HepG2 (cell line): ENCODE results near the gene RAB14. TPM values are rescaled to one million over a fixed set of nuclear protein-coding genes. Genes with fewer than 3 reads are reported as not detected.
A peak's percentile ranks its signal among the peaks of the same experiment; 100 is the strongest.

ENCODE experiments used
- ATAC-seq: fragments of 200-7000 bp; cut with Tn5 transposase; 3 replicates; pipeline ENCODE4 v1.9.1; 2020; ENCODE audit warnings: mild to moderate bottlenecking, moderate library complexity
- Bru-seq: library from RNA; stranded (reverse); fragments of 400-500 nt; gene quantifications from one replicate; lab custom pipeline; 2021; lab: Mats Ljungman, UMichigan
- BruChase-seq, 2 experiments: library from RNA; stranded (reverse); fragments of 400-500 nt; gene quantifications; one replicate each; lab custom pipeline; 2021; lab: Mats Ljungman, UMichigan
- BruUV-seq: library from RNA; stranded (reverse); fragments of 400-500 nt; replicated peaks from 2 replicates; lab custom pipeline; 2021; lab: Mats Ljungman, UMichigan
- CTCF ChIA-PET: fragments of 300-600 bp; formaldehyde crosslinking; extraction: SDS; loops from one replicate; lab custom pipeline; 2021; ENCODE audit warnings: low total read pairs, inconsistent platforms, low intra/inter-chr PET ratio; lab: Yijun Ruan, JAX
- POLR2A ChIA-PET: fragments of 350-600 bp; sonication (Branson Sonifier 250); formaldehyde crosslinking; loops from one replicate; lab custom pipeline; 2020; ENCODE audit warnings: antibody characterized with exemption, inconsistent platforms; lab: Yijun Ruan, JAX
- DNase-seq: peaks from one replicate; pipeline ENCODE4 v3.0.0-alpha.2; 2015; ENCODE audit warnings: low spot score
- FAIRE-seq: peaks from 3 replicates; lab custom pipeline; 2011; peaks lifted over from hg19 to GRCh38; lab: Jason Lieb, UNC
- H2AFZ ChIP-seq: one replicate; pipeline ENCODE4 v1.6.1; 2011; ENCODE audit warnings: low read length, inconsistent platforms
- H3K27ac ChIP-seq: fragments of 300-600 bp; 3 replicates; pipeline ENCODE4 v1.8.0; 2011; ENCODE audit warnings: mixed run types, mild to moderate bottlenecking, mixed read lengths, low read length, inconsistent platforms; ENCODE audit not compliant: insufficient read depth; ENCODE audit errors: extremely low read length
- H3K27me3 ChIP-seq, 2 experiments: fragments of 200-600 bp in 1 of 2; 2 replicates in 1 of 2; 3 replicates in 1 of 2; pipeline versions ENCODE4 v1.6.0 to v1.8.0; 2011; ENCODE audit warnings: low read length in 2 of 2, mild to moderate bottlenecking in 2 of 2, moderate library complexity in 2 of 2, inconsistent platforms in 1 of 2; ENCODE audit not compliant: insufficient read depth in 2 of 2, control insufficient read depth in 1 of 2
- H3K36me3 ChIP-seq, 2 experiments: fragments of 200-600 bp in 1 of 2; replicated peaks in 1 of 2; 2 replicates in 1 of 2; 3 replicates in 1 of 2; pipeline versions ENCODE4 v1.5.1 to v1.8.0; 2011; ENCODE audit warnings: low read length in 2 of 2, inconsistent platforms in 1 of 2; ENCODE audit not compliant: insufficient read depth in 2 of 2, control insufficient read depth in 1 of 2
- H3K4me1 ChIP-seq: 2 replicates; pipeline ENCODE4 v1.5.1; 2012; ENCODE audit warnings: low read length, inconsistent platforms; ENCODE audit not compliant: insufficient read depth
- H3K4me2 ChIP-seq: 2 replicates; pipeline ENCODE4 v1.6.0; 2011; ENCODE audit warnings: low read depth, low read length, inconsistent platforms
- H3K4me3 ChIP-seq, 3 experiments: fragments of 200-600 bp in 1 of 3; sonication (generic), shearing (Covaris generic) in 1 of 3; replicated peaks in 1 of 3; 2 replicates each; pipeline ENCODE4 v1.5.1; 2011 to 2016; ENCODE audit warnings: low read length in 3 of 3, inconsistent platforms in 2 of 3, low read depth in 2 of 3, mild to moderate bottlenecking in 2 of 3, control low read depth in 1 of 3, mixed read lengths in 1 of 3; ENCODE audit not compliant: insufficient read depth in 1 of 3
- H3K79me2 ChIP-seq: one replicate; pipeline ENCODE4 v1.6.1; 2011; ENCODE audit warnings: low read length, inconsistent platforms; ENCODE audit not compliant: insufficient read depth
- H3K9ac ChIP-seq: 2 replicates; pipeline ENCODE4 v1.6.0; 2011; ENCODE audit warnings: mild to moderate bottlenecking, low read depth, low read length, inconsistent platforms; ENCODE audit not compliant: insufficient read depth
- H3K9me3 ChIP-seq: 2 replicates; pipeline ENCODE4 v1.5.1; 2012; ENCODE audit warnings: mild to moderate bottlenecking, low read length
- H4K20me1 ChIP-seq: 2 replicates; pipeline ENCODE4 v1.6.0; 2011; ENCODE audit warnings: inconsistent platforms, mild to moderate bottlenecking, low read length, moderate library complexity; ENCODE audit not compliant: insufficient read depth
- GABPA ChIP-seq, 2 experiments: IDR thresholded peaks; 2 replicates each; pipeline ENCODE4 v1.6.1; 2011 to 2016; ENCODE audit warnings: low read depth in 2 of 2, low read length in 1 of 2, missing biosample characterization in 1 of 2, missing genetic modification characterization in 1 of 2
- IRF2 ChIP-seq: IDR thresholded peaks from 2 replicates; pipeline ENCODE4 v1.6.1; 2018; ENCODE audit warnings: missing genetic modification reagents, missing compliant biosample characterization
- KDM4B ChIP-seq: sonication (generic); formaldehyde crosslinking; IDR thresholded peaks from 2 replicates; pipeline ENCODE4 v1.4.0; 2020; ENCODE audit warnings: missing genetic modification reagents
- KDM5A ChIP-seq: fragments of 200-600 bp; sonication (generic); IDR thresholded peaks from 2 replicates; pipeline ENCODE4 v1.7.0; 2018; ENCODE audit warnings: antibody characterized with exemption, mild to moderate bottlenecking, low read length, borderline replicate concordance
- MAF1 ChIP-seq: sonication (generic); formaldehyde crosslinking; IDR thresholded peaks from 2 replicates; pipeline ENCODE4 v1.5.0; 2020; ENCODE audit warnings: missing genetic modification reagents, borderline replicate concordance
- PHF21A ChIP-seq: sonication (generic); formaldehyde crosslinking; IDR thresholded peaks from 2 replicates; pipeline ENCODE4 v1.5.0; 2020; ENCODE audit warnings: mild to moderate bottlenecking, missing genetic modification reagents
- POLR2G ChIP-seq: fragments of 200-400 bp; formaldehyde crosslinking; IDR thresholded peaks from 2 replicates; pipeline ENCODE4 v1.6.1; 2018; ENCODE audit warnings: mild to moderate bottlenecking, low read depth, low read length, moderate library complexity
- SP2 ChIP-seq: sonication (generic); formaldehyde crosslinking; IDR thresholded peaks from 2 replicates; pipeline ENCODE4 v1.5.1; 2020; ENCODE audit warnings: mild to moderate bottlenecking, missing genetic modification reagents
- STAT5B ChIP-seq: sonication (generic); formaldehyde crosslinking; IDR thresholded peaks from 2 replicates; pipeline ENCODE4 v1.4.0; 2020; ENCODE audit warnings: missing genetic modification reagents
- ZEB1 ChIP-seq: IDR thresholded peaks from 2 replicates; pipeline ENCODE4 v1.6.1; 2012; ENCODE audit warnings: mild to moderate bottlenecking, low read depth, inconsistent platforms; ENCODE audit not compliant: insufficient replicate concordance
- ZNF547 ChIP-seq: sonication (generic); formaldehyde crosslinking; IDR thresholded peaks from 2 replicates; pipeline ENCODE4 v1.5.1; 2020; ENCODE audit warnings: mild to moderate bottlenecking, missing genetic modification reagents
- ZNF614 ChIP-seq: IDR thresholded peaks from 2 replicates; pipeline ENCODE4 v1.6.1; 2018; ENCODE audit warnings: missing biosample characterization, missing genetic modification reagents, inconsistent platforms, borderline replicate concordance
- ZNF644 ChIP-seq: IDR thresholded peaks from 2 replicates; pipeline ENCODE4 v1.6.1; 2016; ENCODE audit warnings: low read depth
- ZNF850 ChIP-seq: sonication (generic); formaldehyde crosslinking; conservative IDR thresholded peaks from 2 replicates; pipeline ENCODE4 v1.9.0; 2021; ENCODE audit warnings: mild to moderate bottlenecking, missing genetic modification reagents
- WGBS: methylation state at CpG from one replicate; pipeline ENCODE4 v1.1.6; 2017; ENCODE audit warnings: low lambda C conversion rate; 5-methylcytosine and 5-hydroxymethylcytosine counted together
- in situ Hi-C: cut with HindIII; loops from 2 replicates; pipeline ENCODE4 v1.10.0; 2017; ENCODE audit warnings: low pct_unique_long_range_greater_than_20kb; ENCODE audit not compliant: extremely low pct_ligation_motif_present
- intact Hi-C: fragments of 100-400 bp; cut with micrococcal nuclease; formaldehyde crosslinking; loops from one replicate; pipeline ENCODE4 v1.10.0; 2022; ENCODE audit not compliant: unreplicated experiment
- long read RNA-seq, 2 experiments: library from RNA in 1 of 2; library from polyadenylated mRNA in 1 of 2; stranded (forward) in 1 of 2; unstranded in 1 of 2; transcript quantifications; one replicate each; pipeline ENCODE4 v2.0.0, GENCODE V29; 2019 to 2022
- polyA minus RNA-seq, 3 experiments: library from RNA; depleted of rRNA, polyadenylated mRNA; stranded (reverse); fragments of >200 nt; gene quantifications; 2 replicates each; pipeline ENCODE4 v1.2.3, GENCODE V29; 2011; ENCODE audit warnings: low replicate concordance in 1 of 3
- polyA plus RNA-seq, 8 experiments: library from polyadenylated mRNA; depleted of rRNA in 3 of 8; stranded (reverse) in 7 of 8; unstranded in 1 of 8; fragments of >200 nt; fragmentation: Illumina TruSeq in 4 of 8; extraction: Trizol in 4 of 8; gene quantifications; 2 replicates each; pipeline versions ENCODE4 v1.2.1 to v1.2.3, GENCODE V29; 2011 to 2016; ENCODE audit warnings: low read depth in 4 of 8, missing spikeins in 1 of 8, mixed read lengths in 1 of 8; ENCODE audit not compliant: insufficient read depth in 1 of 8
- total RNA-seq, 5 experiments: library from RNA; depleted of rRNA; stranded (reverse); fragments of >200 nt; fragmentation: Illumina TruSeq; extraction: Trizol; gene quantifications; 2 replicates each; pipeline ENCODE4 v1.2.3, GENCODE V29; 2016; ENCODE audit warnings: low read depth in 1 of 5
- TF ChIP-seq, protein P1 (sequence below): IDR thresholded peaks from 2 replicates; pipeline ENCODE4 v1.6.1; 2016

Gene RAB14
- total RNA-seq (2016; rRNA removed; fragmentation: Illumina TruSeq; extraction: Trizol) (19.3 and 42.2 TPM in 2 replicates), polyA plus RNA-seq (2011; rRNA removed) (15.3 and 17.4 TPM in 2 replicates), polyA minus RNA-seq (2011; rRNA and poly(A)+ RNA removed; ENCODE audit: low replicate concordance) (8.0 and 11.9 TPM in 2 replicates), Bru-seq, nascent RNA (percentile 94 among the genes with signal in this experiment), BruChase-seq, experiment 1, labeled RNA remaining after a 6-hour chase (percentile 96 among the genes with signal in this experiment), BruChase-seq, experiment 2, labeled RNA remaining after a 2-hour chase (percentile 95 among the genes with signal in this experiment)
- 2.8 and 4.0 TPM in 2 replicates for total RNA-seq (2016; cell fraction: cytosol; rRNA removed; fragmentation: Illumina TruSeq; extraction: Trizol; ENCODE audit: low read depth)
- 18.4 and 42.0 TPM in 2 replicates for total RNA-seq (2016; cell fraction: insoluble cytoplasmic fraction; rRNA removed; fragmentation: Illumina TruSeq; extraction: Trizol)
- total RNA-seq (2016; cell fraction: membrane; rRNA removed; fragmentation: Illumina TruSeq; extraction: Trizol), result 18.7 and 20.5 TPM in 2 replicates
- 24.4 and 28.8 TPM in 2 replicates for total RNA-seq (2016; cell fraction: nucleus; rRNA removed; fragmentation: Illumina TruSeq; extraction: Trizol)
- 6.4 and 13.9 TPM in 2 replicates for polyA plus RNA-seq (2011; cell fraction: cytosol; rRNA removed)
- polyA plus RNA-seq (2011; cell fraction: nucleus; rRNA removed), result 9.5 and 11.9 TPM in 2 replicates
- 31.9 and 33.9 TPM in 2 replicates for polyA plus RNA-seq (2012)
- polyA plus RNA-seq (2016; cell fraction: cytosol; fragmentation: Illumina TruSeq; extraction: Trizol; ENCODE audit: low read depth), result 2.7 and 2.8 TPM in 2 replicates
- 58.3 and 63.3 TPM in 2 replicates for polyA plus RNA-seq (2016; cell fraction: insoluble cytoplasmic fraction; fragmentation: Illumina TruSeq; extraction: Trizol; ENCODE audit: low read depth)
- polyA plus RNA-seq (2016; cell fraction: membrane; fragmentation: Illumina TruSeq; extraction: Trizol; ENCODE audit: low read depth), result 12.2 and 12.7 TPM in 2 replicates
- 39.9 TPM in 2 replicates for polyA plus RNA-seq (2016; cell fraction: nucleus; fragmentation: Illumina TruSeq; extraction: Trizol; ENCODE audit: insufficient read depth, low read depth)
- 14.1 and 21.2 TPM in 2 replicates for polyA minus RNA-seq (2011; cell fraction: cytosol; rRNA and poly(A)+ RNA removed)
- 18.9 and 25.6 TPM in 2 replicates for polyA minus RNA-seq (2011; cell fraction: nucleus; rRNA and poly(A)+ RNA removed)
- long read RNA-seq, experiment 1, full-length matches to known transcripts, result 20 of 31 reads
- long read RNA-seq, experiment 1, partial matches to known transcripts, result 3 of 31 reads
- long read RNA-seq, experiment 1, other reads (novel, unspliced or antisense), result 8 of 31 reads
- long read RNA-seq, experiment 2, full-length matches to known transcripts, result 20 of 132 reads
- long read RNA-seq, experiment 2, partial matches to known transcripts, result 6 of 132 reads
- long read RNA-seq, experiment 2, other reads (novel, unspliced or antisense), result 106 of 132 reads

DNA sequence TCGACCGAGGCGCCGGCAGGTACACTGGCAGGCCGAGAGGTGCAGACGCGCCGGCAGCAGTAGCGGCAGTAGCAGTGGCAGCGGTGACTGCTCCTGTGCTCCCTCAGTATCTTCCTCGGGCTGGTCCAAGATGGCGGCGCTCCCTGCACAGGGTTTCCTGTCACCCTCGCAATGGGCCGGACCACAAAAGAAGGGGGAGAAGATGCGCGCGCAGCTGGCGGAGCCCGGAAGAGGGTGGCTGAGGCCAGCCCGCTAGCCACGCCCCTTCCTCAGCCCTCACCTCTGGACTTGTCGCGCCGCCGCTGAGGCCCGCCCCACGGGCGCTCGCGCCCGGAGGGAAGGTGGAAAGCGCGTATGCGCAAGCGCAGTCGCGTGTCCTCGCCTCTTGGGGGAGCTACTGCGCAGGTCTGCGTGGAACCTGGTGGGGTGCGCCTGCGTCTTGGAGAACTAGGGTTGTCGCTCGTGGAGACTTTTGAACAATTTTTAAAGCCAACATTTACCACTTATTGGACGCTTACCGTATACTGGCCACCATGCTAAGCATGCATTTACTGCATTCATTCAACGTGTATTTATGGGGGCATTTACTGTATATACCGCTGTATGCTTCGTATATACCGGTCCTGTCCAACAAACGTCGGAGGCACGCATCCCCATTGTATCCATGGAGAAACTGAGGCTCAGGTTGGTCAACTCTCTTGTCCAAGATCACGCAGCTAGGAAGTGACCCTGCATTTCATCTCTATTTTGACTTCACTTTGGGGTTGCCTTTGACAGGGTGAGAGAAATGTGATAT is at the start of gene RAB14:
TSS of gene RAB14 (minus strand) at position 132 of the 796 bp plus-strand sequence. CDS start 8,457 bp downstream, outside the sequence.
- no peaks in the 10 kb centered on the region; a peak in 1 of 5 replicates for H3K27me3 ChIP-seq
- peak within 1 kb of the TSS; percentile 100 for H3K4me2 ChIP-seq
- no peaks in the 10 kb centered on the region for H3K36me3 ChIP-seq
- 4% methylated on average over 25 of the region's 55 CpGs for WGBS
- CTCF ChIA-PET, result no interaction called here
- POLR2A ChIA-PET, result interaction anchor here (0.9 to 2.4 kb wide), 9 partner anchors 11 to 87 kb away, joined by 3 to 18 read pairs (median 5); partner anchors contain the start of gene GSN
- intact Hi-C loops (no loop called here), in situ Hi-C loops (no loop called here)
- peak; percentile 95 for ATAC-seq
- H3K4me3 ChIP-seq, result peak within 1 kb of the TSS; percentile 88 to 93 (median 91)
- H3K9me3 ChIP-seq, result peaks cover under 1% of the 10 kb centered on the region; the same call in 1 of the 2 replicates
- peak within 1 kb of the TSS; percentile 81 for H3K27ac ChIP-seq
- peak; percentile 95 for DNase-seq
- TSS peak; percentile 88 for BruUV-seq
- H3K9ac ChIP-seq, result peak within 1 kb of the TSS; percentile 91
- peaks cover 39% of the 10 kb centered on the region for H4K20me1 ChIP-seq
- peaks cover 50% of the 10 kb centered on the region for H3K79me2 ChIP-seq
- peaks cover 57% of the 10 kb centered on the region for H3K4me1 ChIP-seq
- peak within 1 kb of the TSS; percentile 89 for H2AFZ ChIP-seq
- peak; percentile 18 for FAIRE-seq
- TF ChIP-seq ZNF547 (CRISPR knock-in tag), result peak; percentile 59
- no peak for TF ChIP-seq KDM5A
- TF ChIP-seq POLR2G, result peak; percentile 84
- peak; percentile 58; the same call in 1 of the 2 replicates for TF ChIP-seq IRF2 (CRISPR knock-in tag)
- TF ChIP-seq ZNF644 (CRISPR knock-in tag), result peak; percentile 16; the same call in 1 of the 2 replicates
- TF ChIP-seq ZNF850 (CRISPR knock-in tag), result 0 out of 2 replicates have a peak, but pooled peaks have one; percentile 67
- no peak for TF ChIP-seq MAF1 (CRISPR knock-in tag)
- peak; percentile 46; the same call in 1 of the 2 replicates for TF ChIP-seq PHF21A
- peak; percentile 16; the same call in 1 of the 2 replicates for TF ChIP-seq SP2 (CRISPR knock-in tag)
- no peak for TF ChIP-seq STAT5B (CRISPR knock-in tag)
- TF ChIP-seq GABPA (IDR thresholded peaks at IDR 0.05; ENCODE audit: low read depth, low read length), result peak; percentile 63
- peak; percentile 84 for TF ChIP-seq GABPA (CRISPR knock-in tag; IDR thresholded peaks at IDR 0.05; ENCODE audit: low read depth)
- TF ChIP-seq, protein P1, sequence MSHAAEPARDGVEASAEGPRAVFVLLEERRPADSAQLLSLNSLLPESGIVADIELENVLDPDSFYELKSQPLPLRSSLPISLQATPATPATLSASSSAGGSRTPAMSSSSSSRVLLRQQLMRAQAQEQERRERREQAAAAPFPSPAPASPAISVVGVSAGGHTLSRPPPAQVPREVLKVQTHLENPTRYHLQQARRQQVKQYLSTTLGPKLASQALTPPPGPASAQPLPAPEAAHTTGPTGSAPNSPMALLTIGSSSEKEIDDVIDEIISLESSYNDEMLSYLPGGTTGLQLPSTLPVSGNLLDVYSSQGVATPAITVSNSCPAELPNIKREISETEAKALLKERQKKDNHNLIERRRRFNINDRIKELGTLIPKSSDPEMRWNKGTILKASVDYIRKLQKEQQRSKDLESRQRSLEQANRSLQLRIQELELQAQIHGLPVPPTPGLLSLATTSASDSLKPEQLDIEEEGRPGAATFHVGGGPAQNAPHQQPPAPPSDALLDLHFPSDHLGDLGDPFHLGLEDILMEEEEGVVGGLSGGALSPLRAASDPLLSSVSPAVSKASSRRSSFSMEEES (CRISPR knock-in tag), result peak; percentile 15; the same call in 1 of the 2 replicates
- TF ChIP-seq KDM4B (CRISPR knock-in tag), result peak; percentile 59; the same call in 1 of the 2 replicates
- TF ChIP-seq ZNF614 (CRISPR knock-in tag), result peak; percentile 52; the same call in 1 of the 2 replicates
- peak; percentile 31 for TF ChIP-seq ZEB1
